ENCODE measurements around the gene SH3RF1.

GRCh38 chr4:169222761-169223160 lies 48.0 kb downstream of the SH3RF1 start:
- no peak for TF ChIP-seq POLR2A (IDR thresholded peaks at IDR 0.05)
- TF ChIP-seq, protein P1, sequence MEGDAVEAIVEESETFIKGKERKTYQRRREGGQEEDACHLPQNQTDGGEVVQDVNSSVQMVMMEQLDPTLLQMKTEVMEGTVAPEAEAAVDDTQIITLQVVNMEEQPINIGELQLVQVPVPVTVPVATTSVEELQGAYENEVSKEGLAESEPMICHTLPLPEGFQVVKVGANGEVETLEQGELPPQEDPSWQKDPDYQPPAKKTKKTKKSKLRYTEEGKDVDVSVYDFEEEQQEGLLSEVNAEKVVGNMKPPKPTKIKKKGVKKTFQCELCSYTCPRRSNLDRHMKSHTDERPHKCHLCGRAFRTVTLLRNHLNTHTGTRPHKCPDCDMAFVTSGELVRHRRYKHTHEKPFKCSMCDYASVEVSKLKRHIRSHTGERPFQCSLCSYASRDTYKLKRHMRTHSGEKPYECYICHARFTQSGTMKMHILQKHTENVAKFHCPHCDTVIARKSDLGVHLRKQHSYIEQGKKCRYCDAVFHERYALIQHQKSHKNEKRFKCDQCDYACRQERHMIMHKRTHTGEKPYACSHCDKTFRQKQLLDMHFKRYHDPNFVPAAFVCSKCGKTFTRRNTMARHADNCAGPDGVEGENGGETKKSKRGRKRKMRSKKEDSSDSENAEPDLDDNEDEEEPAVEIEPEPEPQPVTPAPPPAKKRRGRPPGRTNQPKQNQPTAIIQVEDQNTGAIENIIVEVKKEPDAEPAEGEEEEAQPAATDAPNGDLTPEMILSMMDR (IDR thresholded peaks at IDR 0.05) = no peak
- no peak for TF ChIP-seq POLR2AphosphoS5 (IDR thresholded peaks at IDR 0.05)
